ENCODE data around the gene LGALS3.
"Not testable (repeated sequence)": the region's sequence is repeated elsewhere in the genome, so short reads cannot be mapped to it uniquely, and the experiment has no call there.

LGALS3 gene

GRCh38 chr14:55129086-55129427 lies at the start of gene LGALS3:
TSS of gene LGALS3 (plus strand) at chr14:55129252. CDS start at chr14:55137374, 8,122 bp downstream.
- no peak for DNase-seq

GRCh38 chr14:55079961-55080360 lies 49.1 kb upstream of the LGALS3 start:
- not testable (repeated sequence) for DNase-seq

DNA sequence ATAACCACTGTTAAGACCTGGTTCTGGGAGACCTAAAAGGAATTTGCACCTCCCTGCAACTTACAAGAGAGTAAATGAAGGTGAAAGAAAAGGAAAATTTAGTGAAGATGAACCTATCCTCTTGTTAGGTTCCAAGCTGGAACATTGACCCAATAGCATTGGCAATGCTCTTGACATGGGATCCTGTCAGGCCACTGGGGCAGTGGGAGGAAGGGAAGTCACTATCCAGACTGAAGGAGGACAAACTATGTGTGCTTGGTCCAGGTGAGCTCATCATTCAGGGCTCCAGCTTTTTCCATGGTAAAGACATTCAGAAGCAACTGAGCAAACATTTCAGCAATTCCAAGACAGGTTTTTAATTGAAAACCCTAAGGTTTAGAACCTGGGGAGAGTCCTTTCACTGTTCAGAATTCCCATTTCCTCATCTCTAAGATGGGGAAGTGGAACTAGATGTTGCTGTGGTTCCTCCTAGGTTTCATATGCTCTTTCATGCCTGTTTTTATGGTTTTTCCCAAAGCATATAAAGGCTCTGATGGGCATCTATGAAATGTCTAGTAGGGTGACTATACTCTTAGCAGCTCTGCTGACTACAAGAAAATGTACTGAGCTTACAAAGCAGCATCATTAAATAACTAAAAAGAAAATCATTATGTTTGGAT lies 44.5 kb upstream of the LGALS3 start:
- no peak for DNase-seq

GRCh38 chr14:55085060-55085660 lies 43.9 kb upstream of the LGALS3 start:
- no peak for DNase-seq

DNA sequence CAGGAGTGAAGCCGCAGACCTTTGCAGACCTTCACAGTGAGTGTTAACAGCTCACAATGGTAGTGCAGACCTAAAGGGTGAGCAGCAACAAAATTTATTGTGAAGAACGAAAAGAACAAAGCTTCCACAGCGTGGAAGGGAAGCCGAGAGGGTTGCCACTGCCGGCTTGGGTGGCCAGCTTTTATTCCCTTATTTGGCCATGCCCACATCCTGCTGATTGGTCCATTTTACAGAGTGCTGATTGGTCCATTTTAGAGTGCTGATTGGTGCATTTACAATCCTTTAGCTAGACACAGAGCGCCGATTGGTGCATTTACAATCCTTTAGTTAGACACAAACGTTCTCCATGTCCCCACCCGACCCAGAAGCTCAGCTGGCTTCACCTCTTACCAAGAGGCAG lies 42.1 kb upstream of the LGALS3 start:
- DNase-seq: no peak

DNA sequence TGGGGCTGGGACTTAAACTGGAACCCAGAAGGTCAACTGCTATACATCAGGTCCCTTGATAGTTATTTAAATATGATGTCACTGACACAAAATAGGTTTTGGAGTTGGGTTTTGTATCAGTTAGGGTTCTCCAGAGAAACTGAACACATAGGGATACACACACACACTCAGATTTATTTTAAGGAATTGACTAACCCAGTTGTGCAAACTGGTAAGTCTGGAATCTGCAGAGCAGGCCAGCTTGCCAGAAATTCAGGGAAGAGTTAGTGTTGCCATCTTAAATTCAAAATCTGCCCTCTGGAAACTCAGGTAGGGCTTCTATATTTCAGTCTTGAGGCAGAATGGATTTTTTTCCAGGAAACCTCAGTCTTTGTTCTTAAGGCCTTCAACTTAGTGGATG lies 40.7 kb upstream of the LGALS3 start:
- no peak for DNase-seq

DNA sequence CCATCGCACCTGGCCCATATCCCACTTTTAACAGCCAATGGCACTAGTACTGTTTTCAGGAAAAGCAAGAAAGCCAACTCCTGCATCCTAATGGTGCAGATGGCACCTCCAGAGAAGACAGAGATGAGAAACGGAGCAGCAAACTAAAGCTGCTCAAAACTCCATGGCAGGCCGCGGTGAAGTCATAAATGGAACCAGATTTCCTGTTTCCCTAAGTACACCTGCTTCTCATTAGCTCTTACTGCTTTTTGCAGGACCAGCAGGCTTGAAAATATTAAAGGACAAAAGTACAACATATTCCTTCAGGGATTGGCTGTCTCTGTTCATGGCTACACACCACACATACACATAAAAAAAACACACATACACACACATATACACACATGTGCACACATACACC lies 36.7 kb upstream of the LGALS3 start:
- DNase-seq: no peak

- no peak for DNase-seq
Measured at GRCh38 chr14:55094292-55095157, 34.5 kb upstream of the LGALS3 start.

DNA sequence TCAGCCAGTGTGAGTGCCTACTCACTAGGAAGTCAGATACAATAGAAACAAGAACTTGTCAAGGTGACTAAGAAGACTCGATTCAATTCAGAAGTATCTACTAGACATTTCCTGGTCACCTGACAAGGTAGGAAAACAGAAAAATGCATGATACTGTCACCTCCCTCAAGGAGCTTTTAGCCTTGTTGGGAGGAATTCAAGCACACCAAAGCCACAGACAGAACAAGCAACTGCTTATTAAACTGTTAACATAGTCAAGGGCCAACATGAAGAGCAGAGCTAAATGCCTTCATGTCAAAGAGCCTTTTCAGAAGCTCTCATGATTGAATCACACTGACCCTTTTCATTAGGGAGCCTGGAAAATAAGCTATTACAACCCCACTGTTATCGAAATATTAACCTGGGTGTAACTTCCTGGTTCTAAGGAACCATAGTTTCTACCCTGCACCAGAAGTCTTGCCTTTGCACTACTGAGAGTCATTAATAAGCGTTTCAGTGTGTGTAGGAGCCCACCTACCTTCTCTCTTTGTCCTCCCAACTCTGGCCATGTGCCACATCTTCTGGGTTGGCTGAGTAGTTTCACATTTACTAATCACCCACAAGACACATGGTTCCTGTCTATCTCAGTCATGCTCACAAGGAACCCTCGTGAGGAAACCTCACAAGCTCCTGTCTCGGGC lies 31.0 kb upstream of the LGALS3 start:
- no peak for DNase-seq

- no peak for DNase-seq
Measured at GRCh38 chr14:55098561-55098898, 30.5 kb upstream of the LGALS3 start.

DNA sequence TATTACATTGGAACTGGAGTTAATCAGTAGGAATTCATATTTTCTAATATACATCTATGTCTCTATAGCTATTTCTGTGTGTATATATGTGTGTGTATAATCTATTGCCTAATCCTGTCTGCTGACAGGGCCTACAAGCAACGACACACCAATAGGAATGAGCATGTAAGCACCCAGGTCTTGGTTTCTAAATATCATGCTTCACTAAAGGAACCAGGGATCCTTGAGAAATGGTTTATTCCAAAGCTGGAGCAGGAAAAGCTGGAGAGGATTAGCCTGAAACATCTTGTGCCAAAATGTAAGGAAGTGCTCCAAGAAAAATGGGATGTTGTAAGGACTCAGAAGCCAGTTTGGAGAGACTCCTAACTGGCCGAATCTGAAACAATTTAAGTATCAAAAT lies 29.3 kb upstream of the LGALS3 start:
- DNase-seq: no peak

DNA sequence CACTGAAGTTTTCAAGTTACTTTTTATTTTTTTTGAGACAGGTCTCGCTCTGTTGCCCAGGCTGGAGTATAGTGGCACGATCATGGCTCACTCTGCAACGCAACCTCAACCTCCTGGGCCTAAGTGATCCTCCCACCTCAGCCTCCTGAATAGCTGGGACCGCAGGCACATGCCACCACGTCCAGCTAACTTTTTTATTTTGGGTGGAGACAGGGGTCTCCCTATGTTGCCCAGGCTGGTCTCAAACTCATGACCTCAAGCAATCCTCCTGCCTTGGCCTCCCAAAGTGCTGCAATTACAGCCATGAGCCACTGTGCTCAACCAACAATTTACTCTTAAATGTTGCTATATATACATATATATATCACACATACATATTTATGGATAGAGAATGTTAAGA lies 27.4 kb upstream of the LGALS3 start:
- DNase-seq: no peak

- no peak for DNase-seq
Measured at GRCh38 chr14:55102141-55102621, 26.9 kb upstream of the LGALS3 start.

DNA sequence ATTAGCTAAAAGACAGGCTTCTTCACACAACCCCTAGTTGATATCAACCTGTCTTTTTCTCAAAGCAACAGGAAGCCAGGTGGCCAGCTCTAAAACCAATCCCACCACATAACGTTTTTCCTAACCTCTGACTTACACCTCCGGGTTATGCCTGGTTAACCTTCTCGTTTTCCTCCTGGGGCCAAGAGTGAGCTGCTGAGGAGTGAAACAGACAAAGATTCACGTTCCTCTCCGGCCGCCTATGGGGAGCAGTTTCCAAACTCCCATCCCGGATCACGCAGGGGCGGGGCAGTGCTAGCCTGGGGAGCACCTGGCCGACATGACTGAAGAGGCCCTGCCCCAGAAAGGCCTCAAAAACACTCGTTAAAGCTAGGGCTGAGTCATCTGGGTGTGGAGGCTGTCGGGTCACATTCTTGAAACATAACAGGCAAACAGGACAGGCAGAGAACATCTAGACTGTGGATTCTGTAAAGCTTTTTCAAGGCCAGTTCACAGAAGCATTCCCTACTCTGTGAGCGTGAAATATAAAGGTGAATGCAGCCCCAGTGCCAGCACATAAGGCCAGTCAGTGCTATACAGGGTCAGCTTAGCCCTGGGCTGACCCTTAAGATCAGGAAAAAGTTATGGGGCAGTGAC lies 25.9 kb upstream of the LGALS3 start:
- DNase-seq: no peak

GRCh38 chr14:55103971-55104954 lies 24.8 kb upstream of the LGALS3 start:
- no peak for DNase-seq

DNA sequence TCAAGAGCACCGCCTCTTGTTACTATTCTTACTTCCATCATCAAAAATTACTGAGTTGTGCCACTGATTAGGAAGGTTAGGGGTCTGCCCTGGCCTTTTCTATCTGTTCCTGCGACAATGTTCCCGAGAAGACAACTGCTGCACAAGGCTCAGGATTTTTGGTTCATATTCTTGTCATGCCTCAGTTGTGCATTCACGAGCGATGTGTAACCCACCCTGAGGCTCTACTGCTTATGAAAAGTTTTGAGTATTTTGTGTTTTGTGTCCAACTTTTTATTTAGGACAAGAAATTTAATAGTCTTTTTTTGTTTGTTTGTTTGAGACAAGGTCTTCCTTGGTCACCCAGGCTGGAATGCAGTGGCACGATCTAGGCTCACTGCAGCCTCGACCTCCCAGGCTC lies 23.1 kb upstream of the LGALS3 start:
- no peak for DNase-seq

- no peak for DNase-seq
Measured at GRCh38 chr14:55107766-55108554, 21.1 kb upstream of the LGALS3 start.

DNA sequence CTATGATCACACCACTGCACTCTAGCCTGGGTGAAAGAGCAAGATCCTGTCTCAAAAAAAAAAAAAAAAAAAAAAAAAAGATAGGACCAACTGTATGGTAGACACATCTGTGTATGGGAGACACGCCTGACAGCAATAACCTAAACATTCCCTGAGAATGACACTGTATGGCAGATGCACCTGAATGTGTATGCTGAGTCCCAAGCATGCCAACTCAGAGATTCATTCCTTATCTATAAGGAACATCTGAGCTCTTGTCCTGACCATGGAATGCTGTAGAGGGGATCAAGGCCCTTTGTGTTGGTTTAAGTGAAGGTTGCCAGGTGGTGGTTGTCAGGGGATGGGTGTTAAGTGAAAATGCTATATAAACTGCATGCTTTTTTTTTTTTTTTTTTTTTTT lies 19.2 kb upstream of the LGALS3 start:
- no peak for DNase-seq

GRCh38 chr14:55111122-55111708 lies 17.8 kb upstream of the LGALS3 start:
- DNase-seq: no peak

GRCh38 chr14:55114720-55115119 lies 14.3 kb upstream of the LGALS3 start:
- DNase-seq: no peak

All from cortex of kidney (tissue), 1 donor.